Lower leg skin (tissue), 3 donors: ENCODE results near the gene OR10A4.

Source experiments
- CTCF ChIP-seq, 3 donors: fragments of 450-650 bp; IDR thresholded peaks; one replicate each; pipeline ENCODE4 v1.5.1; 2016; ENCODE audit warnings: antibody characterized with exemption in 3 of 3, mild to moderate bottlenecking in 3 of 3, moderate library complexity in 2 of 3
- POLR2A ChIP-seq, 2 donors: fragments of 450-650 bp; IDR thresholded peaks; one replicate each; pipeline ENCODE4 v1.6.1; 2016 to 2017; ENCODE audit warnings: antibody characterized with exemption in 2 of 2, mild to moderate bottlenecking in 1 of 2, moderate library complexity in 1 of 2

GRCh38 chr11:6833356-6833755 lies 43.1 kb upstream of the OR10A4 start:
- TF ChIP-seq CTCF (IDR thresholded peaks at IDR 0.05) (no peak), POLR2A (IDR thresholded peaks at IDR 0.05) (no peak)
